ENCODE data around the gene FAM241B. TPM values are rescaled to one million over a fixed set of nuclear protein-coding genes. Genes with fewer than 3 reads are reported as not detected.

The FAM241B gene
- total and polyA plus RNA-seq, 2 of the 4 experiments (the other 2 are of a cell fraction) = 0.18 to 1.4 TPM

- peaks cover 89% of the 10 kb centered on the region for H3K27me3 ChIP-seq (ENCODE audit: control insufficient read depth, insufficient read depth, low read length)
- H3K4me1 ChIP-seq (ENCODE audit: control insufficient read depth, insufficient read depth, low read length) = no peaks in the 10 kb centered on the region
- no peak for DNase-seq
- no peaks in the 10 kb centered on the region for H4K20me1 ChIP-seq (ENCODE audit: insufficient read depth, low read length)
- 50% methylated on average over 2 of the region's 11 CpGs; no CpG with 5 or more reads in 1 of the 2 experiments for WGBS, 2 experiments (ENCODE audit: extremely low coverage in 2 of 2, insufficient read length in 1 of 2)
- no peak overlapping the region for H3K4me2 ChIP-seq (ENCODE audit: low read depth, low read length)
- H3K79me1 ChIP-seq (ENCODE audit: low read depth in 1 of 2, low read length in 2 of 2) = no peaks in the 10 kb centered on the region
- no peak overlapping the region for H3K14ac ChIP-seq (replicated peaks; ENCODE audit: low read depth, low read length)
- BruUV-seq (replicated peaks) = no TSS peak
- in situ Hi-C loops (cut with MboI; ENCODE audit: low sequenced_read_pairs) (no loop called here), dilution Hi-C loops (cut with HindIII; ENCODE audit: low sequenced_read_pairs, unreplicated experiment) (no loop called here), intact Hi-C loops (cut with micrococcal nuclease) (no loop called here)
- no peak overlapping the region for H2AFZ ChIP-seq (replicated peaks; ENCODE audit: low read length, poor library complexity)
- no peak overlapping the region for H2BK20ac ChIP-seq (ENCODE audit: low read depth, low read length)
- CTCF ChIA-PET = interaction anchor here (0.8 kb wide), 1 partner anchor 18 kb away, joined by 3 read pairs; no protein-coding TSS in a partner anchor
- H3K36me3 ChIP-seq (ENCODE audit: control insufficient read depth, insufficient read depth, low read length) = no peaks in the 10 kb centered on the region
- TF ChIP-seq CHD1 (IDR thresholded peaks at IDR 0.05; ENCODE audit: low read depth, low read length) (no peak), MXI1 (IDR thresholded peaks at IDR 0.05; ENCODE audit: borderline replicate concordance, low read depth, low read length) (no peak), RAD21 (IDR thresholded peaks at IDR 0.05; ENCODE audit: low read length) (no peak), USF2 (IDR thresholded peaks at IDR 0.05; ENCODE audit: low read depth, low read length) (no peak), FOS (IDR thresholded peaks at IDR 0.05; ENCODE audit: low read depth, low read length) (no peak), RFX5 (IDR thresholded peaks at IDR 0.05; ENCODE audit: low read depth, low read length) (no peak), CEBPB (IDR thresholded peaks at IDR 0.05; ENCODE audit: low read depth, low read length) (no peak), POLR2A (IDR thresholded peaks at IDR 0.05; ENCODE audit: low read depth, low read length) (no peak), BHLHE40 (IDR thresholded peaks at IDR 0.05; ENCODE audit: low read depth, low read length) (no peak), MAZ (IDR thresholded peaks at IDR 0.05; ENCODE audit: borderline replicate concordance, low read depth, low read length) (no peak), SMC3 (IDR thresholded peaks at IDR 0.05; ENCODE audit: low read depth, low read length) (no peak), NFE2L2 (IDR thresholded peaks at IDR 0.05; ENCODE audit: low read depth, low read length) (no peak), MAFK (IDR thresholded peaks at IDR 0.05; ENCODE audit: low read depth, low read length) (no peak), RCOR1 (IDR thresholded peaks at IDR 0.05; ENCODE audit: insufficient replicate concordance, low read length) (no peak), CTCF (conservative IDR thresholded peaks at IDR 0.05; ENCODE audit: low read depth, low read length) (no peak)
- no peak for ATAC-seq (ENCODE audit: low read depth)
- H3K9me1 ChIP-seq (ENCODE audit: insufficient read depth, low read length) = no peaks in the 10 kb centered on the region
- H3K9me3 ChIP-seq (ENCODE audit: control insufficient read depth, insufficient read depth, low read length) = no peaks in the 10 kb centered on the region
- no peak overlapping the region for H3K27ac ChIP-seq (ENCODE audit: insufficient read depth, low read length)
- no peak overlapping the region for H3K4ac ChIP-seq (ENCODE audit: low read depth, low read length)
- no peak overlapping the region for H2BK5ac ChIP-seq (ENCODE audit: low read depth, low read length, poor library complexity, severe bottlenecking)
- no peak overlapping the region for H2BK15ac ChIP-seq (ENCODE audit: low read depth, low read length)
- no peak overlapping the region for H3K56ac ChIP-seq (ENCODE audit: extremely low read depth, insufficient read depth, low read length)
- H3K4me3 ChIP-seq (ENCODE audit: insufficient read depth, low read depth, low read length) = no peak overlapping the region
- H2AK9ac ChIP-seq (replicated peaks; ENCODE audit: low read depth, low read length, poor library complexity) = no peak overlapping the region
- no peak overlapping the region for H4K91ac ChIP-seq (ENCODE audit: insufficient read depth, low read depth, low read length)
- H3K23ac ChIP-seq (ENCODE audit: low read depth, low read length) = no peak overlapping the region
- H2BK120ac ChIP-seq (ENCODE audit: low read depth, low read length) = no peak overlapping the region
- no peak overlapping the region for H2AK5ac ChIP-seq (ENCODE audit: low read depth, low read length)
- POLR2A ChIA-PET (ENCODE audit: unreplicated experiment) = no interaction called here
- no peak overlapping the region for H4K5ac ChIP-seq (ENCODE audit: low read depth, low read length)
- H4K8ac ChIP-seq (ENCODE audit: low read depth in 2 of 2, low read length in 2 of 2) = no peak overlapping the region
- H3K9ac ChIP-seq (ENCODE audit: low read depth, low read length) = no peak overlapping the region
- H3K18ac ChIP-seq (ENCODE audit: low read depth, low read length) = no peak overlapping the region
Observed at GRCh38 chr10:69662173-69662877, 32.3 kb downstream of the FAM241B start.

Measured in IMR-90 (cell line).